ENCODE data around the gene GPC6.

Gene GPC6

DNA sequence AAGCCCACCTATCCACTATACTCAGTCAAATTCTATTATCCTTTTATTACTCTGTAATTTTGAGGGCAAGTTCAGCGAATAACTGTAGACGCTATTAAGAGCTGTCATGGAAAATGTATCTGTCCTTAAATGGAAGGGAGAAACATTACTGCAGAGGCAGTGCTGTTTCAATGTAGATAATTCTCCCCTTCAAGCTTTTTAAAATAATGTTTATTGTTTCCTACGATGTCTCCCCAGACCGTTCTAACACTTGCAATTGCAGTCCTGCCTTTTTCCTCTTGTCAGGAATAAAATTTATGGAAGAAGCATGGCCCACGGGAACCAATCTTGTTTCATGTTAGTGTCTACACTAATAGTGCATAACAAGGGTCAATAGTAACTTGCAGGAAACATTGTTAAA lies 159.5 kb downstream of the GPC6 start:
- no peak for DNase-seq

DNA sequence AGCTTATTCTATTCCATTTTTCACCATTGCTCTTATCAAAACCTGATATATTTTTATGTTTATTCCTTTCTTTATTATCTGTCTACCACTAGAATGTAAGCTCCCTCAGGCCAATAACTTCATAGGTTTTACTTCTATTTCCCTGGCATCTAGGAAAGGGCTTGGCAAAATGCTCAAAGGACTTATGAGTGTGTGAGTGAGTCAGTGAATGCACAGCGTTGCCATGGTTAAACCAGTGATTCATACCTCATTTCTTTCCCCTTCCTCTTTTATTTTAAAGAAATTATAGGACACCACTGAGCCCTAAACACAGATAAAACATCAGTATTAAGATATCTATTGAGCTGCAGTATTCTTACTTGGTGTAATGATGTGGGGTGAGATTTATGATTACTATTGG lies 162.1 kb downstream of the GPC6 start:
- DNase-seq, result no peak

DNA sequence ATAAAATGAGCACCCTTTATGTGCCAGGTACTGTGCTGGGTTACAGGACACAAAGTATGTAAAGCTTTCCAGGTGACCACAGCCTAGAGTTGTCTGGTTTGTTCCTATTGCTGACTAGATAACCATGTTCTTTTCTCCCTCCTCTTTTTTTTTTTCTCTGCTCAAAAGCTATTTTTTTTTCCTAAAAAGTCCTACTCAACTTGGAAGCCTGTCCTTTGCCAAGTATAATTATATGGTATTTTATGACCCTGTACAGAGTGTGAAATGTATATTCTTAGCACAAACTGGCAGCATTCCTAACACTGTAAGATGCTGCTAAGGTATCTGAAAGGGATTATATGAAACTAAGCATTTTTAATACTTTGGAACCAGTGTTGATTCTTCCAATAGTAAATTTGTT lies 171.0 kb downstream of the GPC6 start:
- no peak for DNase-seq

DNA sequence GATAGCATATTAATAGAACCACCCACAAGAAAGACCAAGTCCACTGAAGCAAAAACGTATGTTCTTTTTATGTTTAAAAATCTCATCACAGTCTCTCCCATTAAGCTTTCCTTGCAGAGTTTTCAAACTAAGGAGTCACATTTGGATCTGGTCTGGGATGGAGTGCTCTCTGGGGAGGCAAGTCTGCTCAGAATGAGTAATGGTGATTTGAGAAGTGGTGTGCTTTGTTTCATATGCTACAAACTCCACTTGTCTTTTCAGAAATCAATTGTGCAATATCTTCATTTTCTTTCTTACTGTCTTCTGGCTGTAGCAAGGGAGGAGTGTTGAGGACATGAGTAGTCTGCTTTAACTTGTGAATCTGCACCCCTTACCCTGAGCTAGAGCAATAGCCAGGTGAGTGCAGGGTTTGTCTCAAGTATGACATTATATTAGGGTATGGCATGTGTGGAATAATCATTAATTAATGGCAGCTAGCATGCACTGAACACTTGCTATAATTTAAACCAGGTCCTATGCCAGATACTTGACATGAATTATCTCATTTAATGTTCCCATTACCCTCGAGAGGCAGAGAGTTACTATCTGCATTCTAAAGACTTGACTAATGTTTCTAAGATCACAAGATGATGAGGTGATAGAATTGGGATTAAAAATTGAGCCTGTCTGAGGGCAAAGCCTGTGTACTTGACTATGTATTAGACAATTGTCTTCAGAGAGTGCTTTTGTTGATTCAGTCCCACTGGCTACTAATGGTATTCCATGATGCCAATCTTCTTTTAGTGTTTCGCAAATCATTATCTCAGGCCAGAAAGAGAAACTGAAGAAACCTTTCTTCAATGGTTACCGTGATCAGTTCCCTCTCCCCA lies 171.8 kb downstream of the GPC6 start:
- DNase-seq, result no peak

DNA sequence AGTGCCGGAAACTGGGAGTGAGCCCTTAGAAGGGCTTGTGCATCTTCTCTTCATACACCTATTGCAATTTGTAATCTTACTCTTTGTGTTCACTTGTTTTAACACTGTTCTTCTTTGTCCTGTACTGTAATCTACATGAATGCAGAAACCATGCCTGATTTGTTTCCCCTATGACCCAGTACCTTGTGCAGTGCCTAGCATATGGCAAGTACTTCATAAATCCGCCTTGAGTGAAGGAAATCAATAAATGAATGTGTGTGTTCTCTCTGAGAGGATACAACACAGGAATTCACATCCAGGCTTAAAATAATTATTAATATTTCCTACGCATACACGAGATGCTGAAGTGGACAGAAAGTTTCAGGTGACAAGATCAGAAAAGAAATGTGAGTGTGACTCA lies 172.6 kb downstream of the GPC6 start:
- no peak for DNase-seq

DNA sequence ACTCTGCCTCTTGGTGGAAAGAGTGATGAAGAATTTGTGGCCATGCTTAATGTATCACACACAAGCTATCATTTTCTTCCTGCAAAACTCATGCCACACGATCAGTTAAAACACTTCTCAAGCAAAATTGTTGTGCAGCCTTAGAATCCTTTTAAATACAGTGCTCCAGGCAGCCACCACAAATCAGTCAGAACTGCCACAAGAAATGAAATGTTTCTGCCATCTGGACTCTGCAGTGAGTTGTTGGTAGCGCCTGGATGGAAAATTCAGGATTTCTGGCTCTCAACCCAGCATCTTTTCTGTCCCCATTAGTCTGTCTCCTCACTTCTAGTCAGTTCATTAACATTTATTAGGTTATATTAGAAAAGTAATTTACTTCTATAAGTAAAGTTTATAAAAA lies 179.5 kb downstream of the GPC6 start:
- no peak for DNase-seq

GRCh38 chr13:93407551-93407950 lies 180.9 kb downstream of the GPC6 start:
- no peak for DNase-seq

DNA sequence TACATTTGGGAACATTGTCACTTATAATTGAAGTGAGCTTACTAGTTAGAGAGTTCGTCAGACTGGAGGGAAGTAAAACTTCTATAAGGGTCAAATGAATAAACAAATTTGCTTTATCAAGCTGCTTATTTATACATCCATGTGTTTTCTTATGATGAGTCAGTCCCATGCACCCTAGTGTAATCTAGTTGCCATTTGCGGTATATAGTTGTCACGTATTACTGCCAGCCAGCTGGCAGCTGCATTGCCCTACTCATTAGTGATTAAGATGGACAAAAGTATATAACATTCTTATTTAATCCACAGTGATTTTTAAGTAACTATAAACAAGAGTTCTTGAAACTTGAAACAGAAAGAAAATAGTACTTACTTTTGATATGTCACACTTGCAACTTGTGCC lies 182.4 kb downstream of the GPC6 start:
- DNase-seq, result no peak

DNA sequence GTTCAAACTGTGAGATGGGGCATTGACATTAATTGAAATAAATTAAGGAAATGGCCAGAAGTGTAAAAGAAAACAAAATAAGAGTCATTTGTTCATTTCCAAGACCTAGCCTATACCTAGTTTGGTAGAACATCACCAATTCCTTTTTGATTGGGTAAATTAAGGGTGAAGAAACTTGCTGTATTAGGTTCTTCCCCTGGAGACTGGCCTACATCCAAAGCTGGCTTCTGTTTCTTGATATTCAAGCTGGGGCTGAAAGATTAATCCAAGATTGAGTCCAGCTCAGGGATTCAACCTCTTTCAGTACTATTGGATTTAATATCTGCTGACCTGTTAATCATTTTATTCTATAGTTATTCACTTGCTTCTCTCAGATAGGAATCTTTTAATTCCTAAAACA lies 183.2 kb downstream of the GPC6 start:
- no peak for DNase-seq

GRCh38 chr13:93411186-93411680 lies 184.6 kb downstream of the GPC6 start:
- DNase-seq, result no peak

- DNase-seq, result no peak
These were observed 186.1 kb downstream of the GPC6 start for GRCh38 chr13:93412676-93413075.

- no peak for DNase-seq
These were observed 187.5 kb downstream of the GPC6 start for GRCh38 chr13:93413972-93414717.

GRCh38 chr13:93416736-93417355 lies 190.2 kb downstream of the GPC6 start:
- no peak for DNase-seq

- DNase-seq, result no peak
These were observed 191.8 kb downstream of the GPC6 start for GRCh38 chr13:93418398-93418797.

DNA sequence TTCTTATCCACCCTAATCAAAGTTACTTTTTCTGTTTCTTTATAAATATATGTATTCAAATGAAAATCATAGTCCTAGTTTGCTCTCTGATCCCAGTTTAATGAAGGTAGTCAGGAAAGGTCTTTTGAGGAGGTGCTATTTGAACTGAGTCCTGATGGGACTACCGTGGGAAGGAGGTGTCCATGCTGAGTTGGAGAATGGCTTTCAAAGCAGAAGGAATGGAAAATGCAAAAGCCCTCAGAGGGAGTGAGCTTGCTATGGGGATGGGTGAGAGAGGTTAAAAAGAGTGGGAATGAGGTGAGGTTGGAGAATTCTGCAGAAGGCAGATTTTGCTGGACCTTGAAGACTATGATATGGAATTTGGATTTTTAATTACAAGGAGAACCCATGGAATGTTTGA lies 193.6 kb downstream of the GPC6 start:
- no peak for DNase-seq

- no peak for DNase-seq
These were observed 194.3 kb downstream of the GPC6 start for GRCh38 chr13:93420887-93421286.

DNA sequence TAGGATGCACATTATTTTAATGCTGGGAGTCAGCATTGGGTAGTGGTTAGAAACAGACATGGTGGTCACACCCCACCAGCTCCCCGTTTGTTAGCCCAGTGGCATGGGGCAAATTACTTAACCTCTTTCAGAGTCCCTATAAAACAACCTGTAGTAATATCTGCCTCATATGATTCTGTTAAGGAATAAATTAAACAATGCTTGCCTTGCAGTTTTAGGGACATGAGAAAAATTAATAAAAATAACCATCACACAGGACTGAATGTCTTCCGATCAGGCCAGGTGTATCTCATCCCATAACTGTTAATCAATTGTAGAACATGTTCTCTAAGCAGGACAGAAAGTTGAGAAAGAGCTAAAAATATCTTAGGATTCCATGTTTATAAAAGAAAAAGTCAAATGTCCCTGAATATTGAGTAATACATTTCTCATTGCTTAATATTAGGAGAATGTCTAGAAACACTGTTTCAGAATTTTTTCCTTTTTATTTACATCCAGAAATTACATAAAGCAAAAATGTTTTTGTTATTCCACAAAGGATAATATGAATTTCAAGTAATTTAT lies 196.5 kb downstream of the GPC6 start:
- DNase-seq, result no peak

GRCh38 chr13:93425411-93425810 lies 198.8 kb downstream of the GPC6 start:
- no peak for DNase-seq

DNA sequence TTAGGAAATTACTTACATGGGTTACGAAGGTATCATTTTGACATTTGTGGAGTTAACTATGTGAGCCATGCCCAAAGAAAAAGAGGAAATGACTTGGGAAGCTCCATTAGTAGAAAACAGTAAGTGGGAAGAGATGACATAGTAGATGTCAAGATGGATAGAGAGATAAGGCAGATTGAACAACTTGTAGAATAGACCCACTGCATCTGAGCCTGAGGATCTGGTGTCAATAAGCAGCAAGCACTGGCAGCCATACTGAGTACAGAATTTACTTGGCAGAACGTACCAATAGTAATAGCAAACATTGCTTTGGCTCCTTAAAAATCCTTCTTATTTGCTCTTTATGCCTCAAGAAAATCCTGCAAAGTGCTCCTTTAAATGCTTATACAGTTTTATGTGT lies 203.8 kb downstream of the GPC6 start:
- no peak for DNase-seq

DNA sequence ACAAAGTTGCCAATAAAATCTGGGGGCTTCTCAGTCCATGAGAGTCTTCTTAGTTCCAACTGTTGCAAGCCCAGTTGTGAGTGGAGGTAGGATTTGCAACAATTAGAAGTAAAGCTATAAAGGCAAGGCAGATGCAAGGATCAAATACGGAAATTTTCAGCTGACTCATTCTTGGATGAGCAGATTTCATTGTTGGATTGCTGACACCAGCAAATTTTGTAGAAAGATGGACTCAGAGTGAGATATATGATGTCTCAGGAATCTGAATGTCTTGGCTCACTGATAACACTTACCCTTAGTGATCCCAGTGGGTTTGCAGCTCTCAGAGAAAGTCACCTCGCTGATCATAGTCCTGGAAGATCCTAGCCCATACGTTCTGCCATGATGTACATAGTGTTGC lies 209.0 kb downstream of the GPC6 start:
- DNase-seq, result no peak

GRCh38 chr13:93437081-93437480 lies 210.5 kb downstream of the GPC6 start:
- no peak for DNase-seq

DNA sequence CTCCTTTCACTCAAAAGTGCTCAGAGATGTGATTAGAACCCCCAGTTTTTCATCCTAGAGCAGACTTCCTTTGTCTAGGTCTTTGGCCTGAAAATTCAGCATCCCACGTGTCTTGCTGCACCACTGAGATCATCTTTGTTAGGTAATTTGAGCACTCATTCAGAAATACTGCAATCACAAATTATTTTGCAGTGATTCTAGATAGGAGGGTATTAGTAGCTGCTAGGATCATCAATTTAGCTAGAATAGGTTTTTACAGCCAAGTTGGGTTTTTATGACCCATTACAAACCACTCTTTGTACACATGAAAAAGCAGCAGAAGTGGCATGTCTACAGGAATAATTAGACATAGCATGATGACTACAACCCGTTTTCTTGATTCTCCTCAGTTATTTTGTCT lies 219.6 kb downstream of the GPC6 start:
- DNase-seq, result no peak

- no peak for DNase-seq
These were observed 223.6 kb downstream of the GPC6 start for GRCh38 chr13:93450191-93450621.
